SJCRH30 (cell line): ENCODE measurements around the gene PIGS. TPM values are rescaled to one million over a fixed set of nuclear protein-coding genes. Genes with fewer than 3 reads are reported as not detected.
"Not testable (repeated sequence)": the region's sequence is repeated elsewhere in the genome, so short reads cannot be mapped to it uniquely, and the experiment has no call there.

Source experiments
- DNase-seq, 2 experiments: peaks; one replicate each; pipeline ENCODE4 v3.0.0-alpha.2; 2015 to 2020
- H3K27ac ChIP-seq: fragments of 250-450 bp; sonication (Bioruptor Pico); 2 replicates; pipeline ENCODE4 v1.5.1; 2020; ENCODE audit warnings: mild to moderate bottlenecking, moderate library complexity
- H3K27me3 ChIP-seq: fragments of 250-450 bp; sonication (Bioruptor Pico); 2 replicates; pipeline ENCODE4 v1.5.1; 2020; ENCODE audit warnings: mild to moderate bottlenecking, moderate library complexity
- H3K36me3 ChIP-seq: fragments of 250-450 bp; sonication (Bioruptor Pico); 2 replicates; pipeline ENCODE4 v1.5.1; 2020; ENCODE audit warnings: mild to moderate bottlenecking, moderate library complexity
- H3K4me1 ChIP-seq: fragments of 250-450 bp; sonication (Bioruptor Pico); 2 replicates; pipeline ENCODE4 v1.5.1; 2020; ENCODE audit warnings: mild to moderate bottlenecking, moderate library complexity
- H3K4me3 ChIP-seq: fragments of 250-450 bp; sonication (Bioruptor Pico); 2 replicates; pipeline ENCODE4 v1.5.1; 2020; ENCODE audit warnings: mild to moderate bottlenecking, moderate library complexity
- H3K9me3 ChIP-seq: fragments of 250-450 bp; sonication (Bioruptor Pico); replicated peaks from 2 replicates; pipeline ENCODE4 v1.5.1; 2020; ENCODE audit warnings: mild to moderate bottlenecking, moderate library complexity
- total RNA-seq: library from RNA; depleted of rRNA; stranded (reverse); fragments of >200 nt; shearing (Covaris generic); gene quantifications from 2 replicates; pipeline ENCODE4 v1.2.3, GENCODE V29; 2014; rRNA removed

The PIGS gene
- 38.0 and 41.8 TPM in 2 replicates for total RNA-seq

DNA sequence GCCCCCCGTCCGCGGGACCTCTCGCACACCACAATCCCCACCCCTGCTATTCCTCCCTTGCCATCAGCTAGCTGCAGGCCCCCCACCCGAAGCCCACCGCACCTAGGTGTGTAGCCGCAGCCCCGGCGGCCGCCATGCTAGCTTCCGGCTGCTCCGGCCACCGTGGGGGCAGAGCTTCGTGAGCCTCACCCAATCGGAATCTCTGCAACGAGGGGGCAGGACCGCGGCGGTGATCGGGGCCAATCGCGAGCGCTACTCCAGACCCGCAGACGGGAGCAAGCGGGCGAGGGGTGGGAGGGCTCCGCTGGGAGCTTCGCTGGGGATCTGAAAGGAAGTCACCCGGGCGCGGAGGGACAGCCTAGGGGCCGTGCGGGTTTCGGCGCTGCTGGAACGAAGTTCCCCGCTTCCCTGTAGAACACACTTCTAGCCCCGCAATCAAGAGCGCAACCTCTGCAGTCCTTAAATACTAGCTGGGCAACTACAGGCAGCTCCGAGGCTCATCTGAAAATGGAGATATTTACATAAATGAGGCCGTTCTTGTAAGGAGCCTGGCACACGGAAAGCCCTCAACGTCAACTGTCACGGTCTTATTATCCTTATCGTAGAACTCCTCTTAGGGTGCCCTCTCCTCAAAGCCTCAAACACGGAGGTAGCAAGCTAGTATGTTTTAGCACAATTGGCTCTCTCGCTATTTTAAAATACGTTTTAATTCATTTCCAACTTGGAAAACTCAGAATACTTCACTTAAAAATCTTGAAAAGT is at the start of gene PIGS:
TSS of gene PIGS (minus strand) at position 164 of the 762 bp plus-strand sequence. CDS start at position 136, 28 bp downstream.
- Histone ChIP-seq H3K4me3 (peak within 1 kb of the TSS; percentile 84), H3K27me3 (no peaks in the 10 kb centered on the region), H3K27ac (peak within 1 kb of the TSS; percentile 26), H3K4me1 (peaks cover 5% of the 10 kb centered on the region; the same call in 1 of the 2 replicates), H3K9me3 (no peaks in the 10 kb centered on the region), H3K36me3 (peaks cover 4% of the 10 kb centered on the region; the same call in 1 of the 2 replicates)
- DNase-seq = peak; percentile 98

GRCh38 chr17:28620010-28620409 is 48.7 kb upstream of the PIGS start:
- Histone ChIP-seq H3K36me3 (peaks cover 95% of the 10 kb centered on the region), H3K27ac (no peak overlapping the region), H3K4me1 (no peaks in the 10 kb centered on the region), H3K27me3 (no peaks in the 10 kb centered on the region), H3K9me3 (no peaks in the 10 kb centered on the region), H3K4me3 (no peak overlapping the region)
- no peak for DNase-seq

DNA sequence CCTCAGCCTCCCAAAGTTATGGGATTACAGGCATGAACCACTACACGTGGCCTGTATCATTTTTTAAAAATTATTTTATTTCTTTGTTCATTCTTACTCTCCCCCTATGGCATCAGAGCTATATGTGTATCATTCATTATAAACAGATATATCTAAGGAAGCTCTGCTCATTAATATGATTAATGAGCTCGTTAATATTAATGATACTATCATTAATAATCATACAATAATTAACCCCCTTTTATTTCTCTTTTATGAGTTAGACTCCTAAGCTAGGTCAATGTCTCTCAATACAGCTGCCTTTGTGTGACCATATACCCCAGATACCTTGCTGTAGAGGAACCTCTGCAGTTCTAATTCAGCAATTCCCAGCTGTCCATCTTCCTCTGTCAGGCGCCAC is 47.1 kb upstream of the PIGS start:
- Histone ChIP-seq H3K27me3 (no peaks in the 10 kb centered on the region), H3K9me3 (no peaks in the 10 kb centered on the region), H3K27ac (no peak overlapping the region), H3K36me3 (peaks cover 90% of the 10 kb centered on the region), H3K4me3 (no peak overlapping the region), H3K4me1 (no peaks in the 10 kb centered on the region)
- no peak for DNase-seq

DNA sequence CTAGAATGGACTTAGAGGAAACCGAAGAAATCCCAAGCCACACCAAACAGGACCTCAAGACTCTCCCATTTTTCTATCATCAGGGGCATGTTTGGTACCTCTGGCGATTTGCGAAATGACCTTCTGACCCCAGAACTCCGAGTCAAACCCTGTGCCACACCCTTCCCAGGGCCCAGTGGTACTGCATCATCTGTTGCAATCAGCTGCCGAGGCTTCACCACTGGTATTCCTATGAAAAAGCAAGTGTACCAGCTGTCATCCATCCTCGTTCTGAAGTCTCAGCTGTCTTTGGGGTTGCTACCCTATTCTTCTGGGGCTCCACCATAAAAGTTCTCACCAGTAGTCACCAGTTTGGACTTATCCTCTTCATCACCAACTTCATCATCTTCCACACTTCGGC is 45.0 kb upstream of the PIGS start:
- Histone ChIP-seq H3K27me3 (no peaks in the 10 kb centered on the region), H3K27ac (no peak overlapping the region), H3K4me3 (no peak overlapping the region), H3K9me3 (no peaks in the 10 kb centered on the region), H3K36me3 (peaks cover 80% of the 10 kb centered on the region), H3K4me1 (no peaks in the 10 kb centered on the region)
- DNase-seq = peak in 1 of 2 experiments; percentile 26

DNA sequence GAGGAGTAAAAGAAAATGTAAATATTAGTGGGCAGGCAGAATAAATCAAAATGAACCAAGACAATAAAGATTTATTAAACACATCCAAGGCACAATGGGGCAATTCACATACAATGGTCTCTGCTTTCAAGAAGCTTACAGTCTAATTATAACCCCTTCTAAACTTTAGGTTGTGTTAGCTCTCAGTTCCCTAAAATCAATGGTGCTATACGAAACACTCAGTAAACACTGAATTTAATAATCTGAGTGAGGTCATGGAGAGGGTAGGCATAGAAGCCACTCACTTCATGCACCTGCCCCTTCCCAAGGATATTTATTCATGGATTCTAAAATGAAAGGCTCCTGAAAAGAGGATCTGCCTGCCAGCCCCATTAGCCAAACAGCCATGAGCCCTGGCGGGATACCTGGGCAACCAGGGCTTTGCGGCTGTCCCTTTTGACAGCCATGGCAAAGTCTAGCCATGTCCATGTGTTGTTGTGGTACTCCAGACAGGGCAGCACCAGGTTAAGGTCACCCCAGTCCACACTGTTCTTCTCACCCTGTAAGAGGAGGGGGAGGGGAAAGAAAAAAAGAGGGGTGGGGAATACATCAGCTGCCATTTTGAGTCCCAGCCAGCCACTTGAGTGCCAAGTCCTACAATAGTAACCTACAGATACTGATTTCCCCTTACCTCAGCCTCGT is 44.1 kb upstream of the PIGS start:
- H3K9me3 ChIP-seq = no peaks in the 10 kb centered on the region

DNA sequence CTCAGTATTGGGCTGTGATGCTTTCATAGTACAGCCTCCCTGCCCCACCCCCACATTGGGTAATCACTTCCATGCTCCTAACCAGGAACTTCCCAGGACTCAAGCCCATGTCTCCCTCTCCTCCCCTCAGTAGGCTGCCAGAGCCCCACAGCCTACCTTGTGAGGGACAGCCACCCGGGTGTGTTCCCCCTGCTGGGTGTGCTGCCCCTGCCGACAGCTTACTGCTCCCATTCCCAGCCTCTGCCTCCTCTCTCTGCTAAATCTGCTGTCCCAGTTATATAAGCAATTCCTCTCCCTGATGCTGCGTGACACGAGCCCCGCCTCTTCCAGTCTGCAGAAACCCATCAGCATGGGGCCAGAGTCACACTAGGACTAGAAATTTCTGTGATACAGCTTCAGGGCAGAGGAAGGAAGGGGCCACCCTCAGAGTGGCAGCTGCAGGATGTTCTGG is 42.6 kb upstream of the PIGS start, which contains the start of gene RSKR:
TSS of gene RSKR (minus strand) at position 255 of the 451 bp plus-strand sequence. CDS start at position 231, 24 bp downstream.
- DNase-seq = no peak
- Histone ChIP-seq H3K9me3 (no peaks in the 10 kb centered on the region), H3K36me3 (peaks cover 65% of the 10 kb centered on the region)

More for the DNA sequence above, 44.1 kb upstream of the PIGS start:
- Histone ChIP-seq H3K4me3 (no peak overlapping the region), H3K27ac (no peak overlapping the region), H3K36me3 (peaks cover 76% of the 10 kb centered on the region), H3K27me3 (no peaks in the 10 kb centered on the region), H3K4me1 (no peaks in the 10 kb centered on the region)
- DNase-seq = no peak

GRCh38 chr17:28612936-28613872 is 41.9 kb upstream of the PIGS start:
- H3K4me3 ChIP-seq = no peak overlapping the region
- no peaks in the 10 kb centered on the region for H3K27me3 ChIP-seq
- peaks cover 58% of the 10 kb centered on the region for H3K36me3 ChIP-seq
- H3K9me3 ChIP-seq = no peaks in the 10 kb centered on the region
- no peaks in the 10 kb centered on the region for H3K4me1 ChIP-seq
- DNase-seq = peak; percentile 54 to 70
- H3K27ac ChIP-seq = no peak overlapping the region

More for the DNA sequence above, 42.6 kb upstream of the PIGS start, which contains the start of gene RSKR:
- Histone ChIP-seq H3K27ac (no peak within 1 kb of the TSS), H3K27me3 (no peaks in the 10 kb centered on the region), H3K4me3 (no peak within 1 kb of the TSS), H3K4me1 (no peaks in the 10 kb centered on the region)

GRCh38 chr17:28612531-28612930 is 41.2 kb upstream of the PIGS start:
- H3K36me3 ChIP-seq = peaks cover 53% of the 10 kb centered on the region
- no peak overlapping the region for H3K4me3 ChIP-seq
- H3K27me3 ChIP-seq = no peaks in the 10 kb centered on the region
- H3K27ac ChIP-seq = no peak overlapping the region
- no peaks in the 10 kb centered on the region for H3K9me3 ChIP-seq
- H3K4me1 ChIP-seq = no peaks in the 10 kb centered on the region
- no peak for DNase-seq

DNA sequence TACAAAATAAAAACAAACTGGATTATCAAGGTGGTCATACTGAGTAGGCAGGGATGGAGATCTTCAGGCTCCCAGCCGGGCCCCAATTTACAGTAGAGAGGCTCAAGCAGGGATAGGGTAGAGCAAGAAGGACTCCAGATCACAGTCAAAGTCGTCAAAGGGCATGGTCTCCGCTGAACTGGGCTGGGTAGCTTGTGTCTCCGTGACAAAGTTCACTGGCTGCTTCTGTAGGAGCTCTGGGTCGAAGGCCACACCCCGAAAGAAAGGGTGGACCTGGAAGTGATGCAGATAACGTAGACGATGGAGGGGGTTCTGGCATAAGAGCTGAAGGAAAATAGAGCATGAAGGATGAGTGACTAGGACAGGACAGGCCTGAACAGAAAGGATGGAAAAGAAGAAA is 39.1 kb upstream of the PIGS start:
- DNase-seq = no peak
- Histone ChIP-seq H3K36me3 (peaks cover 35% of the 10 kb centered on the region), H3K4me1 (no peaks in the 10 kb centered on the region), H3K4me3 (no peak overlapping the region), H3K27ac (no peak overlapping the region), H3K27me3 (no peaks in the 10 kb centered on the region), H3K9me3 (no peaks in the 10 kb centered on the region)

- not testable (repeated sequence) for H3K9me3 ChIP-seq, H3K4me1 ChIP-seq, DNase-seq, H3K27me3 ChIP-seq, H3K4me3 ChIP-seq, H3K36me3 ChIP-seq, H3K27ac ChIP-seq
These were observed 32.7 kb upstream of the PIGS start for GRCh38 chr17:28604031-28604430.

GRCh38 chr17:28599311-28600184 is 28.2 kb upstream of the PIGS start:
- peak overlapping the region; percentile 85 for H3K27ac ChIP-seq
- H3K4me1 ChIP-seq = no peaks in the 10 kb centered on the region
- no peaks in the 10 kb centered on the region for H3K9me3 ChIP-seq
- H3K27me3 ChIP-seq = no peaks in the 10 kb centered on the region
- H3K4me3 ChIP-seq = peak overlapping the region; percentile 94
- DNase-seq = peak; percentile 70 to 79
- H3K36me3 ChIP-seq = peaks cover 11% of the 10 kb centered on the region; the same call in 1 of the 2 replicates

- Histone ChIP-seq H3K9me3 (no peaks in the 10 kb centered on the region), H3K36me3 (peaks cover 17% of the 10 kb centered on the region), H3K27ac (peak within 1 kb of the TSS; percentile 85), H3K4me1 (no peaks in the 10 kb centered on the region), H3K4me3 (peak within 1 kb of the TSS; percentile 94), H3K27me3 (no peaks in the 10 kb centered on the region)
- peak; percentile 95 to 97 for DNase-seq
These were observed 27.5 kb upstream of the PIGS start, which contains the start of gene SPAG5 for GRCh38 chr17:28598799-28599310. SPAG5 (minus strand) TSS chr17:28599025; CDS start chr17:28598946, 79 bp downstream.

DNA sequence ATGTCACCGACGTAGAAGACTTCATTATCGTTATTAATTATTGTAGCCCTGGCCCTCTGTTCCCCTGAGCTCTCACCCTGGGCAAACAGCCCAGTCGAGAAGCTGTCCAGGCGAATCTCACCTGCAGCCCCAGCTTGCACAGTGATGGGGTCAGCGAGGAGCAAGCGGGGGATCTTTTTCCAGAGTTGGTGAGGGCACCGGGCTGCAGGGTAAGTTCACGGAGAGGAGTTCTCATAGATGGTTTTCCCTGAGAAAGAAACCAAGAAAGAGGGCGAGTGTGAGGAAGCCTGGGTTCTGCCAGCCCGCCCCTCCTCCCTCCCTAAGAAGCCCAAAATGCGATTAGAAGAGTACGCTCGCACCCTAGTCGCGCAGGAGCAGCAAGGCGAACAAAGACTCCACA is 27.1 kb upstream of the PIGS start:
- peak overlapping the region; percentile 85 for H3K27ac ChIP-seq
- no peak for DNase-seq

More for the DNA sequence above, 27.1 kb upstream of the PIGS start:
- Histone ChIP-seq H3K27me3 (no peaks in the 10 kb centered on the region), H3K36me3 (peaks cover 21% of the 10 kb centered on the region), H3K4me3 (peak overlapping the region; percentile 94), H3K9me3 (no peaks in the 10 kb centered on the region), H3K4me1 (no peaks in the 10 kb centered on the region)
